ENCODE data around the gene CDKN3. TPM values are rescaled to one million over a fixed set of nuclear protein-coding genes. Genes with fewer than 3 reads are reported as not detected.

CDKN3 gene
- 10.8 TPM for total RNA-seq

GRCh38 chr14:54396493-54397335 lies at the start of gene CDKN3:
TSS of gene CDKN3 (plus strand) at chr14:54397007. CDS start at chr14:54397069, 62 bp downstream.

GRCh38 chr14:54440873-54441868 lies 44.4 kb downstream of the CDKN3 start, which contains the start of gene CNIH1:
TSS of gene CNIH1 (minus strand) at chr14:54441374. CDS start at chr14:54441327, 47 bp downstream.

Other genes starting within 250 kb of the CDKN3 start
- gene CNIH1, start 44.4 kb downstream of the CDKN3 start, total RNA-seq: 54.4 TPM
- 241 TPM for gene GMFB, start 92.0 kb downstream of the CDKN3 start, total RNA-seq
- gene CGRRF1, start 112.9 kb downstream of the CDKN3 start, total RNA-seq: 23.8 TPM
- gene SAMD4A, start 170.1 kb downstream of the CDKN3 start, total RNA-seq: 24.2 TPM

Measured in diencephalon (tissue), 1 donor.